AG04450 (cell line): ENCODE results near the gene MYBBP1A. TPM values are rescaled to one million over a fixed set of nuclear protein-coding genes. Genes with fewer than 3 reads are reported as not detected.

ENCODE experiments used
- CTCF ChIA-PET: fragments of 300-600, 350-600 bp; formaldehyde crosslinking; extraction: SDS; loops from one replicate; lab custom pipeline; 2022; ENCODE audit warnings: antibody characterized with exemption, inconsistent platforms; lab: Charles Lee
- POLR2A ChIA-PET: fragments of 350-600 bp; formaldehyde crosslinking; extraction: SDS; loops from one replicate; lab custom pipeline; 2021; ENCODE audit warnings: antibody characterized with exemption, inconsistent platforms; lab: Yijun Ruan, JAX
- DNase-seq: peaks from one replicate; pipeline ENCODE4 v3.0.0-alpha.2; 2011; ENCODE audit warnings: low read depth, low spot score
- H3K27ac ChIP-seq: one replicate; pipeline ENCODE4 v1.5.1; 2012; ENCODE audit warnings: low read depth, low read length, control low read depth
- H3K27me3 ChIP-seq: one replicate; pipeline ENCODE4 v1.6.0; 2012; ENCODE audit warnings: low read length; ENCODE audit not compliant: control insufficient read depth, insufficient read depth
- H3K4me3 ChIP-seq: 2 replicates; pipeline ENCODE4 v1.5.1; 2011; ENCODE audit warnings: mild to moderate bottlenecking, low read depth, low read length, control low read depth
- H3K9me3 ChIP-seq: 2 replicates; pipeline ENCODE4 v1.5.1; 2012; ENCODE audit warnings: low read length; ENCODE audit not compliant: control insufficient read depth, insufficient read depth
- CTCF ChIP-seq: IDR thresholded peaks from 2 replicates; pipeline ENCODE4 v1.5.1; 2011; ENCODE audit warnings: low read depth, low read length, control low read depth, inconsistent platforms
- polyA plus RNA-seq: library from polyadenylated mRNA; depleted of rRNA; stranded (reverse); fragments of >200 nt; gene quantifications from 2 replicates; pipeline ENCODE4 v1.2.3, GENCODE V29; 2011

The MYBBP1A gene
- polyA plus RNA-seq, 1 experiment: 12.5 TPM

- H3K27ac ChIP-seq: no peak overlapping the region
- H3K9me3 ChIP-seq: no peaks in the 10 kb centered on the region
- DNase-seq: no peak
- POLR2A ChIA-PET: no interaction called here
- CTCF ChIA-PET: no interaction called here
- TF ChIP-seq CTCF: no peak
- H3K4me3 ChIP-seq: no peak overlapping the region
- peaks cover 8% of the 10 kb centered on the region for H3K27me3 ChIP-seq
These were observed 24.1 kb downstream of the MYBBP1A start for GRCh38 chr17:4530799-4531730.

- CTCF ChIA-PET: no interaction called here
- POLR2A ChIA-PET: no interaction called here
- DNase-seq: no peak
These were observed 25.5 kb downstream of the MYBBP1A start for GRCh38 chr17:4529533-4530152.

GRCh38 chr17:4527566-4528125 lies 27.5 kb downstream of the MYBBP1A start:
- ChIA-PET POLR2A (interaction anchor here (0.6 kb wide), 1 partner anchor 452 kb away, joined by 5 read pairs; no protein-coding TSS in a partner anchor), CTCF (interaction anchor here (0.8 to 1.2 kb wide), 2 partner anchors 50 to 107 kb away, joined by 4 read pairs; no protein-coding TSS in a partner anchor)
- DNase-seq: no peak
- no peak for TF ChIP-seq CTCF
- H3K27ac ChIP-seq: no peak overlapping the region
- H3K9me3 ChIP-seq: no peaks in the 10 kb centered on the region
- peaks cover 21% of the 10 kb centered on the region for H3K27me3 ChIP-seq
- H3K4me3 ChIP-seq: no peak overlapping the region

More at GRCh38 chr17:4529533-4530152, 25.5 kb downstream of the MYBBP1A start:
- Histone ChIP-seq H3K27me3 (peaks cover 18% of the 10 kb centered on the region), H3K9me3 (no peaks in the 10 kb centered on the region), H3K4me3 (no peak overlapping the region), H3K27ac (no peak overlapping the region)
- TF ChIP-seq CTCF: no peak

GRCh38 chr17:4527134-4527533 lies 28.1 kb downstream of the MYBBP1A start:
- POLR2A ChIA-PET: no interaction called here
- no peak overlapping the region for H3K27ac ChIP-seq
- H3K9me3 ChIP-seq: no peaks in the 10 kb centered on the region
- peaks cover 24% of the 10 kb centered on the region for H3K27me3 ChIP-seq
- H3K4me3 ChIP-seq: no peak overlapping the region
- CTCF ChIA-PET: interaction anchor here (0.7 to 0.8 kb wide), 2 partner anchors 46 to 50 kb away, joined by 3 to 4 read pairs; no protein-coding TSS in a partner anchor
- DNase-seq: no peak
- TF ChIP-seq CTCF: no peak
